Vagina (tissue), 2 donors: Measurements from ENCODE around the gene GRN. TPM values are rescaled to one million over a fixed set of nuclear protein-coding genes. Genes with fewer than 3 reads are reported as not detected.

Source experiments
- DNase-seq, 2 donors: peaks; one replicate each; pipeline ENCODE4 v3.0.0-alpha.2; 2017; ENCODE audit errors: extremely low spot score in 2 of 2
- H3K27ac ChIP-seq: fragments of 200-600 bp; sonication (generic); one replicate; pipeline ENCODE4 v1.5.1; 2019
- H3K27me3 ChIP-seq: fragments of 200-600 bp; sonication (generic); one replicate; pipeline ENCODE4 v1.5.1; 2019
- H3K36me3 ChIP-seq, 2 donors: fragments of 200-600 bp; sonication (generic); one replicate each; pipeline ENCODE4 v1.5.1; 2017 to 2019
- H3K4me1 ChIP-seq: fragments of 200-600 bp; sonication (generic); one replicate; pipeline ENCODE4 v1.5.1; 2019
- H3K4me3 ChIP-seq, 2 donors: fragments of 200-600 bp; sonication (generic); 1 replicate in 1 of 2; 2 replicates in 1 of 2; pipeline ENCODE4 v1.5.1; 2016 to 2019
- H3K9me3 ChIP-seq: fragments of 200-600 bp; sonication (generic); one replicate; pipeline ENCODE4 v1.5.1; 2019
- POLR2A ChIP-seq, 2 donors: fragments of 450-650 bp; IDR thresholded peaks; one replicate each; pipeline ENCODE4 v1.6.1; 2017; ENCODE audit warnings: antibody characterized with exemption in 2 of 2, mild to moderate bottlenecking in 2 of 2, moderate library complexity in 2 of 2
- POLR2AphosphoS5 ChIP-seq, 2 donors: sonication (generic); formaldehyde crosslinking; IDR thresholded peaks; one replicate each; pipeline ENCODE4 v1.9.0; 2017; ENCODE audit warnings: antibody characterized with exemption in 2 of 2, mild to moderate bottlenecking in 2 of 2, low read depth in 1 of 2; ENCODE audit not compliant: insufficient read depth in 1 of 2
- intact Hi-C: fragments of 100-400 bp; cut with DNase I; formaldehyde crosslinking; loops from one replicate; pipeline ENCODE4 v1.15.1; 2023
- total RNA-seq: library from RNA; depleted of rRNA; stranded (reverse); fragments of >200 nt; gene quantifications from one replicate; pipeline ENCODE4 v1.2.3, GENCODE V29; 2016
- TF ChIP-seq, protein P1 (sequence below), 3 experiments: fragments of 450-650 bp in 2 of 3; fragments of 200-600 bp in 1 of 3; sonication (generic) in 1 of 3; IDR thresholded peaks; one replicate each; pipeline ENCODE4 v1.5.1; 2017 to 2019; ENCODE audit warnings: antibody characterized with exemption in 3 of 3, mild to moderate bottlenecking in 2 of 3, moderate library complexity in 2 of 3

Gene GRN
- total RNA-seq, 1 donor from 2014 or later, result 268 TPM

DNA sequence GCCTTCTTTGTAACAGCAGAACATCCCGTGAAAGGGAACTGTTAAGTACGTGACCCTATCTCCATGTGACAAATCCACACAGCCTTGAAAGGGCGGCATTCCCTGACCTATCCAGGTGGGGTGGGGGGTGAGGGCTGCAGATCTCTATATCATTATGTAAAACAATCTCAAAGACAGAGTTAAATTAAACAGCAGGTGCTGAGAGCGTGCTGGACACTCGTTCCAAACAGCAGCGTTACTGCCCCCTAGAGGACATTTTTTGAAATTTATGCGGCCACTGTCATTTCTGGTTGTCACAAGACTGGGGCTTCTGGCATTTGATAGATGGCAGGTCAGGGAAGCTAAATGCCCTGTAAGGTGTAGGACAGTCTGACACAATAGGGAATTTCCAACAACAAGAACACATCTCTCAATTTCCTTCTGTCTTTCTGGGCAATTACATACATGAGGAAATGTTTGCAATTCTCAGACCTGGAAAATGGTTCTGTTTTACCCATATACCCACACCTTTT is 13.8 kb upstream of the GRN start:
- Histone ChIP-seq H3K9me3 (no peaks in the 10 kb centered on the region), H3K4me3 (no peak overlapping the region), H3K27ac (no peak overlapping the region), H3K4me1 (peaks cover 2% of the 10 kb centered on the region), H3K27me3 (no peaks in the 10 kb centered on the region), H3K36me3 (no peaks in the 10 kb centered on the region)
- intact Hi-C loops, result no loop called here
- no peak for DNase-seq
- TF ChIP-seq POLR2A (IDR thresholded peaks at IDR 0.05) (no peak), POLR2AphosphoS5 (IDR thresholded peaks at IDR 0.05; ENCODE audit: insufficient read depth in 1 of 2, low read depth in 1 of 2) (peak in 1 of 2 donors; percentile 32)
- TF ChIP-seq, protein P1, sequence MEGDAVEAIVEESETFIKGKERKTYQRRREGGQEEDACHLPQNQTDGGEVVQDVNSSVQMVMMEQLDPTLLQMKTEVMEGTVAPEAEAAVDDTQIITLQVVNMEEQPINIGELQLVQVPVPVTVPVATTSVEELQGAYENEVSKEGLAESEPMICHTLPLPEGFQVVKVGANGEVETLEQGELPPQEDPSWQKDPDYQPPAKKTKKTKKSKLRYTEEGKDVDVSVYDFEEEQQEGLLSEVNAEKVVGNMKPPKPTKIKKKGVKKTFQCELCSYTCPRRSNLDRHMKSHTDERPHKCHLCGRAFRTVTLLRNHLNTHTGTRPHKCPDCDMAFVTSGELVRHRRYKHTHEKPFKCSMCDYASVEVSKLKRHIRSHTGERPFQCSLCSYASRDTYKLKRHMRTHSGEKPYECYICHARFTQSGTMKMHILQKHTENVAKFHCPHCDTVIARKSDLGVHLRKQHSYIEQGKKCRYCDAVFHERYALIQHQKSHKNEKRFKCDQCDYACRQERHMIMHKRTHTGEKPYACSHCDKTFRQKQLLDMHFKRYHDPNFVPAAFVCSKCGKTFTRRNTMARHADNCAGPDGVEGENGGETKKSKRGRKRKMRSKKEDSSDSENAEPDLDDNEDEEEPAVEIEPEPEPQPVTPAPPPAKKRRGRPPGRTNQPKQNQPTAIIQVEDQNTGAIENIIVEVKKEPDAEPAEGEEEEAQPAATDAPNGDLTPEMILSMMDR (IDR thresholded peaks at IDR 0.05), result peak; percentile 61 to 84 (median 72)

DNA sequence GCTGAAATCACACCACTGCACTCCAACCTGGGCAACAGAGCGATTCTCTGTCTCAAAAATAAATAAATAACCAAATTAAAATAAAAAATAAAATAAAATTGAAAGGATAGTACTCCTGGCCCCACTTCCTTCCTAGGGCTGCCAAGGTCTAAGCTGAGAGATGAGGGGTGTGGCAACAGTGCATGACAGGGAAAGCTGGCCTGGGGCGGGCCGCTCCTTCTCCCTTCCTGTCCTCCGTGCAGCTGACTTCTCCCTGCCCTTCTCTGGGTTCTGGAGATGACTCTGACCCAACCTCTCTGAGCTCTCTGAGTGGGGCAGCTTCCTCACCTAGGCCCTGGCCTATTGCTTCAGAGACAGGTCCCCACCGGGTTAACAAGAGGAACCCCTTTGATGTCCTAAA is 11.7 kb upstream of the GRN start:
- TF ChIP-seq, protein P1 (IDR thresholded peaks at IDR 0.05), result no peak
- TF ChIP-seq POLR2A (IDR thresholded peaks at IDR 0.05), result no peak
- no peak for TF ChIP-seq POLR2AphosphoS5 (IDR thresholded peaks at IDR 0.05; ENCODE audit: insufficient read depth in 1 of 2, low read depth in 1 of 2)
- Histone ChIP-seq H3K4me1 (no peaks in the 10 kb centered on the region), H3K27me3 (no peaks in the 10 kb centered on the region), H3K9me3 (no peaks in the 10 kb centered on the region), H3K27ac (no peak overlapping the region), H3K36me3 (no peaks in the 10 kb centered on the region), H3K4me3 (no peak overlapping the region)
- intact Hi-C loops, result no loop called here
- no peak for DNase-seq

DNA sequence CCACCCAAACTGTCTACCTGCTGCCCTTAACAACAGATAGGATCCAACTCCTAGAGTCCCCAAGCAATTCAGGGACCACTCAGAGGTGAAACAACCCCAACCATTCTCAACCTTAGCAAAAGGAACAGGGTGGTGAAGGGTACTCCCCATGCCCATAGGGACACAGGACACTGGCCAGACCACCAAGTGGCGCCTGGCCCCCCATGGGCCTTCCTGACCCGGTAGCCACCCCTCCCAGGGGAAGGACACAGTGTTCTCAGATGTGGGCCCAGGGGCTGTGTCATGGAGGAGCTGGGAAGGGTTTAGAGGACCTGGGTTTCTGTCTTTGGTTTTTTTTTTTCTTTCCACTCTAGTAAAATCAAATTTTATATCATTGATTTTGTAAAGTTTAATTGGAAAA is 10.8 kb upstream of the GRN start:
- Histone ChIP-seq H3K27ac (no peak overlapping the region), H3K9me3 (no peaks in the 10 kb centered on the region), H3K27me3 (no peaks in the 10 kb centered on the region), H3K4me1 (no peaks in the 10 kb centered on the region), H3K36me3 (no peaks in the 10 kb centered on the region), H3K4me3 (no peak overlapping the region)
- DNase-seq, result no peak
- TF ChIP-seq, protein P1 (IDR thresholded peaks at IDR 0.05), result no peak
- no peak for TF ChIP-seq POLR2A (IDR thresholded peaks at IDR 0.05)
- TF ChIP-seq POLR2AphosphoS5 (IDR thresholded peaks at IDR 0.05; ENCODE audit: insufficient read depth in 1 of 2, low read depth in 1 of 2), result no peak
- intact Hi-C loops, result no loop called here

DNA sequence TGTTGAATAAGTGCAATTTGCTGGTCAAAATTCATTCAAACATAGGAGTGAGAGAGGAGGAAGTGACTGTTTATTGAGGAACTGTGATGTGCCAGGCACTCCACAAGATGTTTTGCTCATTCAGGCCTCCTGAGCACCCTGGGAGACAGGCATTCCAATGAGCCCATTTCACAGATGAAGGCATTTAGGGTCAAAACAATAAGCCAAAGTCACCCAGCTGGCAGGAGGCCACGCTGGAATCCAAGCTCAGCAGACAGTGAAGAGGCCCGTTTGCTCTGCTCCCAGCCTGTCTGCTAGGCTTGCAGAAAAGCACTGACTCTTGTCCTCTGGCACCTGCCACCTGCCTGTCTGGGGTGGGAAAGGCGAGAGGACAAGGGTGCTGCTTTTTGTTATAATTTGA is 10.4 kb upstream of the GRN start:
- Histone ChIP-seq H3K27ac (no peak overlapping the region), H3K4me1 (no peaks in the 10 kb centered on the region)

DNA sequence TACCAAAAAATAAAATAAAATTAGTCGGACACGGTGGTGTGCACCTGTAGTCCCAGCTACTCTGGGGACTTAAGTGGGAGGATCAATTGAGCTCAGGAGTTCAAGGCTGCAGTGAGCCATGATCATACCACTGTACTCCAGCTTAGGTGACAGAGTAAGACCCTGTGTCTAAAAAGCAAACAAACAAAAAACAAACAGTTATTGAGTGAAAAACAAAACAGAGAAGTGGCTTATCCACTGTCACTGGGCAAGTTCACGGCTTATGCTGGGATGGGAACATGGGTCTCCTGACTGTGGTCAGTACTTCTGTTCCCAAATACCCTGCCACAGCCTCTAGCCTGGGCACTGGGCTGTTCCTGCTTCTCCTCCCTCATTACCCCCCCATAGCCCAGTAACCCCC is 9.5 kb upstream of the GRN start:
- Histone ChIP-seq H3K4me1 (no peaks in the 10 kb centered on the region), H3K27me3 (no peaks in the 10 kb centered on the region), H3K4me3 (no peak overlapping the region), H3K27ac (no peak overlapping the region), H3K9me3 (no peaks in the 10 kb centered on the region), H3K36me3 (no peaks in the 10 kb centered on the region)
- intact Hi-C loops, result no loop called here
- TF ChIP-seq POLR2A (IDR thresholded peaks at IDR 0.05) (no peak), POLR2AphosphoS5 (IDR thresholded peaks at IDR 0.05; ENCODE audit: insufficient read depth in 1 of 2, low read depth in 1 of 2) (no peak)
- TF ChIP-seq, protein P1 (IDR thresholded peaks at IDR 0.05), result no peak
- DNase-seq, result no peak

More for the DNA sequence above, 10.4 kb upstream of the GRN start:
- TF ChIP-seq, protein P1 (IDR thresholded peaks at IDR 0.05), result no peak
- TF ChIP-seq POLR2AphosphoS5 (IDR thresholded peaks at IDR 0.05; ENCODE audit: insufficient read depth in 1 of 2, low read depth in 1 of 2), result no peak
- TF ChIP-seq POLR2A (IDR thresholded peaks at IDR 0.05), result no peak
- Histone ChIP-seq H3K4me3 (no peak overlapping the region), H3K9me3 (no peaks in the 10 kb centered on the region), H3K27me3 (no peaks in the 10 kb centered on the region), H3K36me3 (no peaks in the 10 kb centered on the region)
- DNase-seq, result no peak
- intact Hi-C loops, result no loop called here
